ENCODE measurements around the gene ORAI1.

ORAI1 gene

GRCh38 chr12:121611306-121611705 is 15.0 kb upstream of the ORAI1 start:
- Histone ChIP-seq H3K27me3 (ENCODE audit: insufficient read depth, poor library complexity, severe bottlenecking) (no peaks in the 10 kb centered on the region), H3K27ac (replicated peaks) (no peak overlapping the region), H3K4me3 (replicated peaks; ENCODE audit: insufficient read depth, low read length) (no peak overlapping the region)
- TF ChIP-seq CTCF (IDR thresholded peaks at IDR 0.05; ENCODE audit: insufficient read depth, low read length) (no peak), POLR2AphosphoS5 (IDR thresholded peaks at IDR 0.05; ENCODE audit: low read depth) (no peak), REST (IDR thresholded peaks at IDR 0.05; ENCODE audit: insufficient replicate concordance, low read depth) (no peak), SPI1 (IDR thresholded peaks at IDR 0.05; ENCODE audit: borderline replicate concordance, low read depth) (no peak), GABPA (IDR thresholded peaks at IDR 0.05; ENCODE audit: low read depth) (no peak)
- DNase-seq (ENCODE audit: low read depth in 1 of 2, low spot score in 1 of 2), result no peak

GRCh38 chr12:121613462-121613861 is 12.9 kb upstream of the ORAI1 start:
- Histone ChIP-seq H3K27ac (replicated peaks) (no peak overlapping the region), H3K27me3 (ENCODE audit: insufficient read depth, poor library complexity, severe bottlenecking) (no peaks in the 10 kb centered on the region), H3K4me3 (replicated peaks; ENCODE audit: insufficient read depth, low read length) (no peak overlapping the region)
- DNase-seq (ENCODE audit: low read depth in 1 of 2, low spot score in 1 of 2), result no peak
- TF ChIP-seq SPI1 (IDR thresholded peaks at IDR 0.05; ENCODE audit: borderline replicate concordance, low read depth) (peak; percentile 54; the same call in 1 of the 2 replicates), POLR2AphosphoS5 (IDR thresholded peaks at IDR 0.05; ENCODE audit: low read depth) (no peak)

GRCh38 chr12:121614872-121615467 is 11.4 kb upstream of the ORAI1 start:
- no peak for TF ChIP-seq GABPA (IDR thresholded peaks at IDR 0.05; ENCODE audit: low read depth)
- no peak for TF ChIP-seq POLR2AphosphoS5 (IDR thresholded peaks at IDR 0.05; ENCODE audit: low read depth)
- no peak for TF ChIP-seq SPI1 (IDR thresholded peaks at IDR 0.05; ENCODE audit: borderline replicate concordance, low read depth)
- TF ChIP-seq CTCF (IDR thresholded peaks at IDR 0.05; ENCODE audit: insufficient read depth, low read length), result no peak
- no peak for TF ChIP-seq REST (IDR thresholded peaks at IDR 0.05; ENCODE audit: insufficient replicate concordance, low read depth)
- Histone ChIP-seq H3K27ac (replicated peaks) (no peak overlapping the region), H3K27me3 (ENCODE audit: insufficient read depth, poor library complexity, severe bottlenecking) (no peaks in the 10 kb centered on the region), H3K4me3 (replicated peaks; ENCODE audit: insufficient read depth, low read length) (no peak overlapping the region)
- no peak for DNase-seq (ENCODE audit: low read depth in 1 of 2, low spot score in 1 of 2)

- Histone ChIP-seq H3K27ac (replicated peaks) (no peak overlapping the region), H3K27me3 (ENCODE audit: insufficient read depth, poor library complexity, severe bottlenecking) (no peaks in the 10 kb centered on the region), H3K4me3 (replicated peaks; ENCODE audit: insufficient read depth, low read length) (no peak overlapping the region)
- TF ChIP-seq SPI1 (IDR thresholded peaks at IDR 0.05; ENCODE audit: borderline replicate concordance, low read depth) (no peak), POLR2AphosphoS5 (IDR thresholded peaks at IDR 0.05; ENCODE audit: low read depth) (no peak), GABPA (IDR thresholded peaks at IDR 0.05; ENCODE audit: low read depth) (no peak), CTCF (IDR thresholded peaks at IDR 0.05; ENCODE audit: insufficient read depth, low read length) (no peak), REST (IDR thresholded peaks at IDR 0.05; ENCODE audit: insufficient replicate concordance, low read depth) (no peak)
- no peak for DNase-seq (ENCODE audit: low read depth in 1 of 2, low spot score in 1 of 2)
Measured at GRCh38 chr12:121618659-121619233, 7.6 kb upstream of the ORAI1 start.
